B cell (primary cell): ENCODE results near the gene MBTPS1. TPM values are rescaled to one million over a fixed set of nuclear protein-coding genes. Genes with fewer than 3 reads are reported as not detected.

Experiments
- ATAC-seq: fragments of 200-7000 bp; cut with Tn5 transposase; one replicate; pipeline ENCODE4 v1.10.0; 2021; ENCODE audit warnings: low read depth, mild to moderate bottlenecking, moderate number of reproducible peaks, moderate library complexity
- CTCF ChIA-PET: fragments of 350-600 bp; sonication (Branson Sonifier 250); formaldehyde crosslinking; loops from one replicate; lab custom pipeline; 2021; ENCODE audit warnings: antibody characterized with exemption, inconsistent platforms; lab: Charles Lee
- POLR2A ChIA-PET: fragments of 350-600 bp; sonication (Branson Sonifier 250); formaldehyde crosslinking; loops from one replicate; lab custom pipeline; 2021; ENCODE audit warnings: antibody characterized with exemption; lab: Charles Lee
- DNase-seq: peaks from one replicate; pipeline ENCODE4 v3.0.0; 2013
- H2AFZ ChIP-seq: 2 replicates; pipeline ENCODE4 v1.6.1; 2012; ENCODE audit warnings: mild to moderate bottlenecking, low read depth, low read length; ENCODE audit not compliant: insufficient read depth, poor library complexity, severe bottlenecking
- H3K27ac ChIP-seq, 2 donors: 1 replicate in 1 of 2; 2 replicates in 1 of 2; pipeline ENCODE4 v1.5.1; 2012 to 2013; ENCODE audit warnings: low read length in 2 of 2, mild to moderate bottlenecking in 2 of 2, moderate library complexity in 1 of 2
- H3K27me3 ChIP-seq, 4 experiments: fragments of 200-600 bp in 1 of 4; sonication (generic) in 1 of 4; replicated peaks in 1 of 4; 1 replicate in 2 of 4; 2 replicates in 2 of 4; pipeline versions ENCODE4 v1.6.1 to v1.7.0; 2013 to 2016; ENCODE audit warnings: low read length in 3 of 4, mild to moderate bottlenecking in 2 of 4, mixed read lengths in 1 of 4, moderate library complexity in 1 of 4; ENCODE audit not compliant: insufficient read depth in 4 of 4, control insufficient read depth in 3 of 4; ENCODE audit errors: control extremely low read depth in 1 of 4
- H3K36me3 ChIP-seq, 2 experiments: replicated peaks in 1 of 2; 1 replicate in 1 of 2; 2 replicates in 1 of 2; pipeline versions ENCODE4 v1.6.1 to v1.7.1; 2013; ENCODE audit warnings: low read length in 1 of 2; ENCODE audit not compliant: insufficient read depth in 2 of 2, control insufficient read depth in 1 of 2; ENCODE audit errors: control extremely low read depth in 1 of 2, extremely low read depth in 1 of 2
- H3K4me1 ChIP-seq, 2 donors: fragments of 200-600 bp in 1 of 2; sonication (generic) in 1 of 2; 1 replicate in 1 of 2; 2 replicates in 1 of 2; pipeline versions ENCODE4 v1.5.1 to v1.6.1; 2013 to 2017; ENCODE audit warnings: low read length in 2 of 2; ENCODE audit not compliant: control insufficient read depth in 2 of 2, insufficient read depth in 2 of 2
- H3K4me2 ChIP-seq: replicated peaks from 2 replicates; pipeline ENCODE3; 2012; ENCODE audit warnings: mild to moderate bottlenecking, low read depth, low read length; ENCODE audit not compliant: poor library complexity, severe bottlenecking
- H3K4me3 ChIP-seq, 5 experiments: fragments of 200-600 bp in 1 of 5; sonication (generic) in 1 of 5; 1 replicate in 3 of 5; 2 replicates in 2 of 5; pipeline versions ENCODE4 v1.5.1 to v1.7.0; 2011 to 2016; ENCODE audit warnings: low read length in 4 of 5, mild to moderate bottlenecking in 4 of 5, low read depth in 2 of 5, control low read depth in 1 of 5, moderate library complexity in 1 of 5; ENCODE audit not compliant: insufficient read depth in 1 of 5; ENCODE audit errors: control extremely low read depth in 1 of 5, extremely low read depth in 1 of 5
- H3K79me2 ChIP-seq: fragments of 200-600 bp; sonication (generic); one replicate; pipeline ENCODE4 v1.6.0; 2016; ENCODE audit warnings: low read length; ENCODE audit not compliant: control insufficient read depth, insufficient read depth
- H3K9ac ChIP-seq: fragments of 200-600 bp; sonication (generic); 2 replicates; pipeline ENCODE4 v1.6.1; 2017; ENCODE audit warnings: mild to moderate bottlenecking, low read length, moderate library complexity
- H3K9me3 ChIP-seq, 3 donors: one replicate each; pipeline versions ENCODE4 v1.6.1 to v1.7.1; 2013; ENCODE audit warnings: low read length in 2 of 3; ENCODE audit not compliant: control insufficient read depth in 2 of 3, insufficient read depth in 1 of 3; ENCODE audit errors: control extremely low read depth in 1 of 3
- H4K20me1 ChIP-seq: 2 replicates; pipeline ENCODE4 v1.6.0; 2012; ENCODE audit warnings: mild to moderate bottlenecking, low read length; ENCODE audit not compliant: insufficient read depth, control insufficient read depth, poor library complexity, severe bottlenecking
- H3K27ac Mint-ChIP-seq: one replicate; pipeline ENCODE4 v1.8.0; 2021; ENCODE audit warnings: mixed read lengths
- H3K27me3 Mint-ChIP-seq: one replicate; pipeline ENCODE4 v1.8.0; 2021; ENCODE audit warnings: mixed read lengths
- H3K4me1 Mint-ChIP-seq: one replicate; pipeline ENCODE4 v1.8.0; 2021; ENCODE audit warnings: mixed read lengths
- H3K4me3 Mint-ChIP-seq: one replicate; pipeline ENCODE4 v1.8.0; 2021; ENCODE audit warnings: mixed read lengths
- H3K9me3 Mint-ChIP-seq: one replicate; pipeline ENCODE4 v1.8.0; 2022; ENCODE audit warnings: mixed read lengths; ENCODE audit not compliant: insufficient read depth
- EZH2 ChIP-seq: IDR thresholded peaks from 2 replicates; pipeline ENCODE4 v1.6.1; 2012; ENCODE audit warnings: borderline replicate concordance, low read depth, mild to moderate bottlenecking, moderate library complexity, low read length; ENCODE audit not compliant: insufficient read depth, poor library complexity, severe bottlenecking
- WGBS: methylation state at CpG from one replicate; pipeline ENCODE4 v1.1.5; 2013; ENCODE audit warnings: missing lambda C conversion rate; ENCODE audit not compliant: insufficient coverage; 5-methylcytosine and 5-hydroxymethylcytosine counted together
- intact Hi-C: fragments of 100-400 bp; cut with micrococcal nuclease; formaldehyde crosslinking; loops from one replicate; pipeline ENCODE4 v1.10.0; 2022
- polyA plus RNA-seq: library from polyadenylated mRNA; depleted of rRNA; stranded (reverse); fragments of >200 nt; gene quantifications from 2 replicates; pipeline ENCODE4 v1.2.3, GENCODE V29; 2012
- total RNA-seq, 2 donors: library from RNA; stranded (reverse); fragments of 120-200 nt in 1 of 2; gene quantifications; 1 replicate in 1 of 2; 2 replicates in 1 of 2; pipeline versions ENCODE4 v1.2.3 to v1.2.4, GENCODE V29; 2013 to 2022
- TF ChIP-seq, protein P1 (sequence below): fragments of 200-600 bp; IDR thresholded peaks from one replicate; pipeline ENCODE4 v1.8.0; 2022; ENCODE audit warnings: antibody characterized with exemption, mild to moderate bottlenecking

The MBTPS1 gene
- total and polyA plus RNA-seq, 2 donors (not counting 1 experiment from before 2014, with no cell fraction given) = 85.9 to 120 TPM

DNA sequence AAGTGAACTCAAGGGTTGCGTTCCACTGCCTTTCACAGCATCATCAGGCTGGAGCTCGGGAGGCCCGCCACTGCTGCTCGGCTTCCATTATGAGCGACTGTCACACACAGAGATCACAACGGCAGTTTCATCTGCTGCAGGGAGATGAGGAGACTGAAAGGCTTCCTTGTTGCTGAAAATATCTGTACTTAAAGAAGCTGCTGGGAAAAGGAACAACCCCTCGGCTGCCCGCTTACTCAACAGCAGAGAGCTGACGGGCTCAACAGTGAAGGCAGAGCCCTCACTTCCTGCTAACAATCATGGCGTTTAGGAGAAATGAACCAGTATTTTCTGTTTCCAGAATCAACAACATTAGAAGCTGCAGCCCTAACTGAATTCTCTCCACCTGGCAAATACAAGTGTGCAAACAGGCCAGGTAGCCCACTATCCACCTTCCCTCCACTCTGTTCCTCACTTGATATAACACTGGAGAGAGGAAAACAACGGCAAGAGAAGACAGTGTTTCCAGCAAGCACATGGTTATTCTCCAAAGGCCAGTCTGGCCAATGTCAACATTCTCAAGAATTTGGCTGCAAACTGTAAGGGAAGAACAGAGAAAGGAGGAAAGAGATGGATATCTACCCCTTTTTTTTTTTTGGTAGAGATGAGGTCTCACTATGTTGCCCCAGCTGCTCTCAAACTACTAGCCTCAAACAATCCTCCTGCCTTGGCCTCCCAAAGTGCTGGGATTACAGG is 33.7 kb downstream of the MBTPS1 start:
- intact Hi-C loops = loop anchor here (10.0 kb wide), 1 partner anchor 422 kb away; the partner anchor contains the start of gene MEAK7
- Histone ChIP-seq H3K4me2 (no peak overlapping the region), H3K4me1 (peaks cover 17 to 24% of the 10 kb centered on the region in 2 donors), H3K9ac (no peak overlapping the region), H2AFZ (no peak overlapping the region), H3K36me3 (peaks cover 1 to 75% of the 10 kb centered on the region in 2 experiments), H4K20me1 (peaks cover 79% of the 10 kb centered on the region), H3K27me3 (no peaks in the 10 kb centered on the region), H3K9me3 (no peaks in the 10 kb centered on the region), H3K4me3 (no peak overlapping the region), H3K27ac (no peak overlapping the region), H3K79me2 (peaks cover 37% of the 10 kb centered on the region)
- H3K4me1 Mint-ChIP-seq = peaks cover 26% of the 10 kb centered on the region
- CTCF ChIA-PET = interaction anchor here (2.1 to 6.1 kb wide), 3 partner anchors 17 to 104 kb away, joined by 13 to 60 read pairs (median 26); partner anchors contain the start of gene TAF1C
- no peak overlapping the region for H3K27ac Mint-ChIP-seq
- H3K27me3 Mint-ChIP-seq = no peaks in the 10 kb centered on the region
- no peak for DNase-seq
- WGBS = 100% methylated on average over 3 of the region's 11 CpGs
- H3K4me3 Mint-ChIP-seq = no peak overlapping the region
- POLR2A ChIA-PET = no interaction called here
- no peak for ATAC-seq
- no peak for TF ChIP-seq EZH2
- TF ChIP-seq, protein P1, sequence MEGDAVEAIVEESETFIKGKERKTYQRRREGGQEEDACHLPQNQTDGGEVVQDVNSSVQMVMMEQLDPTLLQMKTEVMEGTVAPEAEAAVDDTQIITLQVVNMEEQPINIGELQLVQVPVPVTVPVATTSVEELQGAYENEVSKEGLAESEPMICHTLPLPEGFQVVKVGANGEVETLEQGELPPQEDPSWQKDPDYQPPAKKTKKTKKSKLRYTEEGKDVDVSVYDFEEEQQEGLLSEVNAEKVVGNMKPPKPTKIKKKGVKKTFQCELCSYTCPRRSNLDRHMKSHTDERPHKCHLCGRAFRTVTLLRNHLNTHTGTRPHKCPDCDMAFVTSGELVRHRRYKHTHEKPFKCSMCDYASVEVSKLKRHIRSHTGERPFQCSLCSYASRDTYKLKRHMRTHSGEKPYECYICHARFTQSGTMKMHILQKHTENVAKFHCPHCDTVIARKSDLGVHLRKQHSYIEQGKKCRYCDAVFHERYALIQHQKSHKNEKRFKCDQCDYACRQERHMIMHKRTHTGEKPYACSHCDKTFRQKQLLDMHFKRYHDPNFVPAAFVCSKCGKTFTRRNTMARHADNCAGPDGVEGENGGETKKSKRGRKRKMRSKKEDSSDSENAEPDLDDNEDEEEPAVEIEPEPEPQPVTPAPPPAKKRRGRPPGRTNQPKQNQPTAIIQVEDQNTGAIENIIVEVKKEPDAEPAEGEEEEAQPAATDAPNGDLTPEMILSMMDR = no peak
- no peaks in the 10 kb centered on the region for H3K9me3 Mint-ChIP-seq

DNA sequence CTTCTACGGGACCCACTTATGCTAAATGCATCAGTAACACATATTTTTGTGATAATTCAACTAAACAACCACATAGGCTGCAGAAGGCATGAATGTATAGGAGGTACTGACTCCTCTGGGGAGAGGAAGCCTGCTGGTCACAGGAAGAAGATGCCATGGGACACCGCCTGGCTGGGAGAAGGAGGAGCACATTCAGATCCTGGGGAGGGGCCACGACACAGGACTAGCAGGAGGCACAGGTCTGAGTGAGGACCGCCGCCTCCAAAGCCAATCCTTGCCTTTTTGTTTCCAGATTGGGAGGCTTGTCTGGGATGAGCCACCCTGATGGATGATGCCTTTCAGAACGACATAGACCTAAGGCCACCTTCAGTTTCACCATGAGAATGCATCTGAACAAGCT is 34.6 kb downstream of the MBTPS1 start:
- peaks cover 20% of the 10 kb centered on the region for H3K4me1 Mint-ChIP-seq
- POLR2A ChIA-PET = no interaction called here

More for the DNA sequence above, 34.6 kb downstream of the MBTPS1 start:
- Mint-ChIP-seq H3K27ac (no peak overlapping the region), H3K9me3 (no peaks in the 10 kb centered on the region), H3K27me3 (no peaks in the 10 kb centered on the region), H3K4me3 (no peak overlapping the region)
- intact Hi-C loops = loop anchor here (10.0 kb wide), 1 partner anchor 423 kb away; the partner anchor contains the start of gene MEAK7
- Histone ChIP-seq H3K4me3 (no peak overlapping the region), H3K27me3 (no peaks in the 10 kb centered on the region), H3K9ac (no peak overlapping the region), H3K36me3 (peaks cover 1 to 75% of the 10 kb centered on the region in 2 experiments), H3K4me1 (peaks cover 13 to 19% of the 10 kb centered on the region in 2 donors), H3K27ac (no peak overlapping the region), H3K9me3 (no peaks in the 10 kb centered on the region), H4K20me1 (peaks cover 82% of the 10 kb centered on the region), H3K79me2 (peaks cover 44% of the 10 kb centered on the region), H3K4me2 (no peak overlapping the region), H2AFZ (no peak overlapping the region)
- TF ChIP-seq, protein P1 = no peak
- TF ChIP-seq EZH2 = no peak
- ATAC-seq (no peak), DNase-seq (no peak)
- CTCF ChIA-PET = interaction anchor here (5.4 kb wide), 1 partner anchor 105 kb away, joined by 60 read pairs; the partner anchor contains the start of gene TAF1C
- WGBS = 92% methylated on average over 5 of the region's 6 CpGs
